HG03159 (cell line): Measurements from ENCODE around the gene SMARCD3.

Experiments used
- ATAC-seq: cut with Tn5 transposase; IDR thresholded peaks from one replicate; pipeline ENCODE4 v1.9.1; 2021; ENCODE audit warnings: mild to moderate bottlenecking, moderate library complexity; ENCODE audit not compliant: unreplicated experiment

The SMARCD3 gene

GRCh38 chr7:151273651-151274390 lies 25.3 kb upstream of the SMARCD3 start:
- no peak for ATAC-seq

- no peak for ATAC-seq
These were observed 24.4 kb upstream of the SMARCD3 start for GRCh38 chr7:151272877-151273276.

- ATAC-seq = no peak
These were observed 23.9 kb upstream of the SMARCD3 start for GRCh38 chr7:151272405-151272804.

GRCh38 chr7:151271699-151272355 lies 23.3 kb upstream of the SMARCD3 start:
- no peak for ATAC-seq

- ATAC-seq = no peak
These were observed 21.0 kb upstream of the SMARCD3 start for GRCh38 chr7:151269511-151269910.

GRCh38 chr7:151265351-151265931 lies 16.9 kb upstream of the SMARCD3 start:
- no peak for ATAC-seq

- no peak for ATAC-seq
These were observed 16.1 kb upstream of the SMARCD3 start for GRCh38 chr7:151264615-151265014.

- ATAC-seq = no peak
These were observed 13.0 kb upstream of the SMARCD3 start for GRCh38 chr7:151261529-151261928.

- ATAC-seq = no peak
These were observed 12.4 kb upstream of the SMARCD3 start for GRCh38 chr7:151260883-151261282.

GRCh38 chr7:151260471-151260870 lies 12.0 kb upstream of the SMARCD3 start:
- no peak for ATAC-seq

GRCh38 chr7:151257990-151258389 lies 9.5 kb upstream of the SMARCD3 start:
- ATAC-seq = no peak

- ATAC-seq = no peak
These were observed 8.0 kb upstream of the SMARCD3 start for GRCh38 chr7:151256410-151257045.

GRCh38 chr7:151255390-151255789 lies 6.9 kb upstream of the SMARCD3 start:
- ATAC-seq = no peak

GRCh38 chr7:151254851-151255250 lies 6.4 kb upstream of the SMARCD3 start:
- ATAC-seq = no peak

GRCh38 chr7:151254316-151254715 lies 5.8 kb upstream of the SMARCD3 start:
- no peak for ATAC-seq

GRCh38 chr7:151252961-151253711 lies 4.6 kb upstream of the SMARCD3 start:
- ATAC-seq = no peak

GRCh38 chr7:151252561-151252835 lies 4.0 kb upstream of the SMARCD3 start:
- no peak for ATAC-seq

GRCh38 chr7:151251689-151252560 lies 3.4 kb upstream of the SMARCD3 start:
- ATAC-seq = no peak

- ATAC-seq = no peak
These were observed 2.8 kb upstream of the SMARCD3 start for GRCh38 chr7:151251328-151251688.
